PC-3 (cell line): ENCODE results near the gene STIMATE.

ENCODE experiments used
- EZH2 ChIP-seq: fragments of 300-600 bp; sonication (generic); IDR thresholded peaks from one replicate; pipeline ENCODE4 v1.6.1; 2017; ENCODE audit warnings: antibody characterized with exemption, mild to moderate bottlenecking, low read length; ENCODE audit not compliant: unreplicated experiment
- EZH2phosphoT487 ChIP-seq: fragments of 300-600 bp; sonication (generic); IDR thresholded peaks from 2 replicates; pipeline ENCODE4 v1.6.1; 2018; ENCODE audit warnings: mild to moderate bottlenecking, antibody characterized with exemption, low read length, borderline replicate concordance
- TF ChIP-seq, protein P1 (sequence below): fragments of 300-600 bp; sonication (generic); conservative IDR thresholded peaks from 2 replicates; pipeline ENCODE4 v1.5.1; 2017; ENCODE audit warnings: antibody characterized with exemption, low read depth, mild to moderate bottlenecking, low read length

DNA sequence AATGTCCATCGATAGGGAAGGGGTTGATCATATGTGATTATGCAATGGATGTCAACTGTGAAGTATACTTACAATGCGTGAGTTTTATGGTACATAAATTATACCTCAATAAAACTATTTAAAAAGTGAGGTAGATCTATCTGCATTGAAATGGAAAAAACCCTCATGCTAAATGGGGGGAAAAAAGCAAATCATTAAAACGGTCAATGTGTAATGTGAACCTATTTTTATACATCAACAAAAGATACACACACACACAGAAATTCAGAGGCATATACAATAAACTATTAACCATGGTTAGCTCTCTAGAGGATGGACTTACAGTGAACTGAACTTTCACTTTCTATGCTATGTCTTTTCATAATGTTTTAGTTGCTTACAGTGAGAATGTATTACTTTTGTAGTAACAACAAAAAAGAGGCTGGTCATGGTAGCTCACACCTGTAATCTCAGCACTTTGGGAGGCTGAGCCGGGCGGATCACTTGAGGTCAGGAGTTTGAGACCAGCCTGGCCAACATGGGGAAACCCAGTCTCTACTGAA, 23.1 kb downstream of the STIMATE start:
- TF ChIP-seq, protein P1, sequence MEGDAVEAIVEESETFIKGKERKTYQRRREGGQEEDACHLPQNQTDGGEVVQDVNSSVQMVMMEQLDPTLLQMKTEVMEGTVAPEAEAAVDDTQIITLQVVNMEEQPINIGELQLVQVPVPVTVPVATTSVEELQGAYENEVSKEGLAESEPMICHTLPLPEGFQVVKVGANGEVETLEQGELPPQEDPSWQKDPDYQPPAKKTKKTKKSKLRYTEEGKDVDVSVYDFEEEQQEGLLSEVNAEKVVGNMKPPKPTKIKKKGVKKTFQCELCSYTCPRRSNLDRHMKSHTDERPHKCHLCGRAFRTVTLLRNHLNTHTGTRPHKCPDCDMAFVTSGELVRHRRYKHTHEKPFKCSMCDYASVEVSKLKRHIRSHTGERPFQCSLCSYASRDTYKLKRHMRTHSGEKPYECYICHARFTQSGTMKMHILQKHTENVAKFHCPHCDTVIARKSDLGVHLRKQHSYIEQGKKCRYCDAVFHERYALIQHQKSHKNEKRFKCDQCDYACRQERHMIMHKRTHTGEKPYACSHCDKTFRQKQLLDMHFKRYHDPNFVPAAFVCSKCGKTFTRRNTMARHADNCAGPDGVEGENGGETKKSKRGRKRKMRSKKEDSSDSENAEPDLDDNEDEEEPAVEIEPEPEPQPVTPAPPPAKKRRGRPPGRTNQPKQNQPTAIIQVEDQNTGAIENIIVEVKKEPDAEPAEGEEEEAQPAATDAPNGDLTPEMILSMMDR = no peak
- TF ChIP-seq EZH2 = no peak
- no peak for TF ChIP-seq EZH2phosphoT487
